Peyer's patch (tissue), 4 donors: ENCODE measurements around the gene NAA38. TPM values are rescaled to one million over a fixed set of nuclear protein-coding genes. Genes with fewer than 3 reads are reported as not detected.

Source experiments
- DNase-seq, 3 donors: peaks; one replicate each; pipeline ENCODE4 v3.0.0-alpha.2; 2017 to 2019
- H3K27ac ChIP-seq, 4 donors: fragments of 200-600 bp; sonication (generic); one replicate each; pipeline ENCODE4 v1.5.1; 2016 to 2019
- H3K27me3 ChIP-seq, 2 donors: fragments of 200-600 bp; sonication (generic); one replicate each; pipeline ENCODE4 v1.5.1; 2019
- H3K36me3 ChIP-seq, 3 donors: fragments of 200-600 bp; sonication (generic); one replicate each; pipeline ENCODE4 v1.5.1; 2016 to 2019
- H3K4me1 ChIP-seq, 4 donors: fragments of 200-600 bp; sonication (generic); one replicate each; pipeline ENCODE4 v1.5.1; 2016 to 2019
- H3K4me3 ChIP-seq, 4 donors: fragments of 200-600 bp; sonication (generic); 1 replicate in 3 of 4; 2 replicates in 1 of 4; pipeline ENCODE4 v1.5.1; 2016 to 2019; ENCODE audit warnings: mild to moderate bottlenecking in 1 of 4
- H3K9me3 ChIP-seq, 4 donors: fragments of 200-600 bp; sonication (generic); one replicate each; pipeline ENCODE4 v1.5.1; 2016 to 2019; ENCODE audit warnings: mild to moderate bottlenecking in 1 of 4
- POLR2A ChIP-seq, 2 donors: fragments of 450-650 bp; IDR thresholded peaks; one replicate each; pipeline ENCODE4 v1.5.1; 2017; ENCODE audit warnings: antibody characterized with exemption in 2 of 2, mild to moderate bottlenecking in 2 of 2, moderate library complexity in 2 of 2
- total RNA-seq, 4 donors: library from RNA; depleted of rRNA; stranded (reverse); fragments of >200 nt; gene quantifications; one replicate each; pipeline ENCODE4 v1.1.0, GENCODE V29; 2016
- TF ChIP-seq, protein P1 (sequence below), 6 experiments: fragments of 450-650 bp in 4 of 6; fragments of 200-600 bp in 2 of 6; sonication (generic) in 1 of 6; IDR thresholded peaks; one replicate each; pipeline ENCODE4 v1.5.1; 2017 to 2019; ENCODE audit warnings: antibody characterized with exemption in 6 of 6, mild to moderate bottlenecking in 3 of 6, moderate library complexity in 1 of 6

Gene NAA38
- total RNA-seq, 4 donors from 2014 or later, result 28.6 to 75.8 (median 47.8) TPM

DNA sequence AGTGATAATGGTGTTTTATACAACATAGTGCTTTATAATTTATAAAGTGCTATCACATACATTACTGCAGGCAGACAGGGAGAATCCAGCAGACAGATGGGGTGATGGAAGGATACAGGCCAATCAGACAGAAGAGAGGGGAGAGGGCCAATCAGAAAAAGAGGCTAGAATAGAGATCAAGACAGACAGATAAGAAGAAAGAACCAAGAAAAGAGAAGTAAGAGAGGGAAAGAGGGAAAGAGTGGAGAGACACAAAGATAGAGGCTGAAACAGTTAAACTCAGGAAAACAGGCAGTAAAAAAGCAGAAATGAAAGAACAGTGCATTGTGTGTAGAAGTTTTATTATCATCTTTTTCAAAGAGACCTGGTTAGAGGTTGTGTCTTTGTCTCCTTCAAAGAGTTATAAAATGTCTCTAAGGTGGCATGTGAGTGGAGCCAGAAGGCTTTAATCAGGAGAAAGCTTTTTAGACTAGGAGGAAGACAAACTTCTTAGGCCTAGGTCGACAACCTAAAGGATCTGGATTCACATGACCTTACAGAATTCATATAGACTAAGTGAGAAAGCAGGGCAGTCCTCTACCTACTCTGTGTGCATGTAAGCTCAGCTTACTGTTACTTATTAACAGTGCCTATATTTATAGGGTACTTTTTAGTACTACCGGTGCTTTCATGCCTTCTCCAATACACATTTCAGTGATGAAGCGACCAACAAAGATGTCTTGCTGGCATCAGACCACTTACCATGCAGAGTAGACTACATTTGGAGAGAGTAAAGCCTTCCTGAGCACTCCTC lies 22.9 kb upstream of the NAA38 start:
- peaks cover 0 to 28% (median 2%) of the 10 kb centered on the region in 4 donors for H3K4me1 ChIP-seq
- no peaks in the 10 kb centered on the region for H3K27me3 ChIP-seq
- H3K27ac ChIP-seq, result no peak overlapping the region
- no peak overlapping the region for H3K4me3 ChIP-seq
- no peaks in the 10 kb centered on the region for H3K9me3 ChIP-seq
- H3K36me3 ChIP-seq, result peaks cover 0 to 18% (median 0%) of the 10 kb centered on the region in 3 donors
- TF ChIP-seq POLR2A (IDR thresholded peaks at IDR 0.05), result no peak
- TF ChIP-seq, protein P1, sequence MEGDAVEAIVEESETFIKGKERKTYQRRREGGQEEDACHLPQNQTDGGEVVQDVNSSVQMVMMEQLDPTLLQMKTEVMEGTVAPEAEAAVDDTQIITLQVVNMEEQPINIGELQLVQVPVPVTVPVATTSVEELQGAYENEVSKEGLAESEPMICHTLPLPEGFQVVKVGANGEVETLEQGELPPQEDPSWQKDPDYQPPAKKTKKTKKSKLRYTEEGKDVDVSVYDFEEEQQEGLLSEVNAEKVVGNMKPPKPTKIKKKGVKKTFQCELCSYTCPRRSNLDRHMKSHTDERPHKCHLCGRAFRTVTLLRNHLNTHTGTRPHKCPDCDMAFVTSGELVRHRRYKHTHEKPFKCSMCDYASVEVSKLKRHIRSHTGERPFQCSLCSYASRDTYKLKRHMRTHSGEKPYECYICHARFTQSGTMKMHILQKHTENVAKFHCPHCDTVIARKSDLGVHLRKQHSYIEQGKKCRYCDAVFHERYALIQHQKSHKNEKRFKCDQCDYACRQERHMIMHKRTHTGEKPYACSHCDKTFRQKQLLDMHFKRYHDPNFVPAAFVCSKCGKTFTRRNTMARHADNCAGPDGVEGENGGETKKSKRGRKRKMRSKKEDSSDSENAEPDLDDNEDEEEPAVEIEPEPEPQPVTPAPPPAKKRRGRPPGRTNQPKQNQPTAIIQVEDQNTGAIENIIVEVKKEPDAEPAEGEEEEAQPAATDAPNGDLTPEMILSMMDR (IDR thresholded peaks at IDR 0.05), result no peak
- DNase-seq, result no peak

DNA sequence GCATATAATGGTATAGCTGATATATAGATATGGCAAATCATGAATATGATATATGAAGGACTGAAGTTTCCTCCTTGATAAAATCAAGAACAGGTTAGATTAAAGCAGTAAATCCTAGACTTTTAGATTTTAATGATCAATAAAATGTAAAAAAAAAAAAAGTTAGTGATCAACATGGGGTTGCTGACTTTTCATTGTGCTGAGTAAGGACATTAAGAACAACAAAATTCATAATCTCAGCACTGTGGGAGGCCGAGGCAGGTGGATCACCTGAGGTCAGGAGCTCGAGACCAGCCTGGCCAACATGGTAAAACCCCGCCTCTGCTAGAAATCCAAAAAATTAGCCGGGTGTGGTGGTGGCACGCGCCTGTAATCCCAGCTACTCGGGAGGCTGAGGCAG lies 20.9 kb upstream of the NAA38 start:
- no peak overlapping the region for H3K27ac ChIP-seq
- DNase-seq, result peak in 1 of 3 donors; percentile 23
- TF ChIP-seq, protein P1 (IDR thresholded peaks at IDR 0.05), result no peak
- TF ChIP-seq POLR2A (IDR thresholded peaks at IDR 0.05), result no peak
- H3K27me3 ChIP-seq, result no peaks in the 10 kb centered on the region
- H3K36me3 ChIP-seq, result peaks cover 0 to 18% (median 0%) of the 10 kb centered on the region in 3 donors
- H3K4me1 ChIP-seq, result peaks cover 0 to 19% (median 2%) of the 10 kb centered on the region in 4 donors
- no peak overlapping the region for H3K4me3 ChIP-seq
- H3K9me3 ChIP-seq, result no peaks in the 10 kb centered on the region

DNA sequence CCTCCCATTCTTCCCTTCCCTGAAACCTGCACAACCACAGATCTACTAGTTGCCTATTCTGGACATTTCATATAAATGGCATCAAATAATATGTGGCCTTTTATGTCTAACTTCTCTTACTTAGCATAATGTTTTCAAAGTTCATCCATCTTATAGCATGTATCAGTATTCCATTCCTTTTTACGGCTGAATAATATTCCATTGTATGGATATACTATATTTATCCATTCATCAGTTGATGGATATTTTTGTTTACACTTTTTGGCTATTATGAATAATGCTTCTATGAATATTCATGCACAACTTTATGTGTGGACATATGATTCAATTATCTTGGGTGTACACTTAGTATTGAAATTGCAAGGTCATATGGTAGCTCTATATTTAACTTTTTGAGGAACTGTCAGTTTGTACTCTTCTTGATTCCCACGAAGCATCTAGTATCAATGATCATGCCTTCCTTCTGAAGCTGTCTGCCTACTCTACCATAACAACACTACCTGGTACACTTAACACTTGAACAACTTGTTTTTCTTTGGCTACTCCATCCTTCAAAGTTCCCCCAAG lies 18.5 kb upstream of the NAA38 start:
- Histone ChIP-seq H3K9me3 (no peaks in the 10 kb centered on the region), H3K27ac (no peak overlapping the region), H3K36me3 (peaks cover 0 to 13% (median 0%) of the 10 kb centered on the region in 3 donors), H3K4me1 (no peaks in the 10 kb centered on the region), H3K4me3 (no peak overlapping the region), H3K27me3 (no peaks in the 10 kb centered on the region)
- no peak for TF ChIP-seq POLR2A (IDR thresholded peaks at IDR 0.05)
- TF ChIP-seq, protein P1 (IDR thresholded peaks at IDR 0.05), result no peak
- DNase-seq, result no peak

DNA sequence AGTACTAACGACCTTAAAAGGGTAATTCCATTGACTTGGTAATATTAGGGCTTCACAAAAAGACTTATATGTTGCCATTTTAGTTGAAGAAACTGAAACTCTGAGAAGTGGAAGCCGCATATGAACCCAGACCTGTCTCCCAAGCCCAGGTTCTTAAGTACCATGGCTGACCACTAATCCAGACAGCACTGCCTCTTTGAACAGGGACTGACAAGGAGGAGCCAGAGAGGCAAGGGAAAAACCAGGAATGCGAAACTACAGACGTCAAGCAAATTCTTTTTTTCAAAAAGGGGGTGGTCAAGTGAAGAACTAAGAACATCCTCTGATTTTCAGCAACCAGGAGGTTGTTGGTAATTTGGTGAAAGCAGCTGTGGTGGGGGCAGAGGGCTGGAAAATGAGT lies 15.7 kb upstream of the NAA38 start:
- H3K4me3 ChIP-seq, result no peak overlapping the region
- no peak for DNase-seq
- no peak for TF ChIP-seq POLR2A (IDR thresholded peaks at IDR 0.05)
- TF ChIP-seq, protein P1 (IDR thresholded peaks at IDR 0.05), result no peak
- no peak overlapping the region for H3K27ac ChIP-seq
- H3K4me1 ChIP-seq, result no peaks in the 10 kb centered on the region
- no peaks in the 10 kb centered on the region for H3K27me3 ChIP-seq
- no peaks in the 10 kb centered on the region for H3K9me3 ChIP-seq
- H3K36me3 ChIP-seq, result no peaks in the 10 kb centered on the region

DNA sequence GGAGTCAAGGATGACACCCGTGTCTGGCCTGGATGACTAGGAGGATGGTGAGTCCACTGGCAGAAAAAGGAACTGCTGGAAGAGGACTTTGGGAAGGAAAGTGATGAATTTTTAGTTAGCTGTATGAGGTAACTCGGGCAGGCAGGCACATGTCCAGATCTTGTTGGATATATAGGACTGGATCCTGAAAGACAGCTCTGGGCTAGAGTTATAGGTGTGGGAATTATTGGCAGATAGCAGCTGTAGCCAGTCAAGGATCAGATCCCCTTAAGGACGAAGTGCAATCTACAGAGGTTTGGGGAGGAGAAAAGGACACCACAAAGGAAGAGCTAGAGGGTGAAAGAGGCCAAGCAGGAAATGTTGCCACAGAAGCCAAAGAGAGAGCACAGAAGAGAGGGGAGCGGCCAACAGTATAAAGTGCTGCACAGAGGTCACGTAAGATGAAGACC lies 10.5 kb upstream of the NAA38 start:
- no peaks in the 10 kb centered on the region for H3K36me3 ChIP-seq
- TF ChIP-seq, protein P1 (IDR thresholded peaks at IDR 0.05), result no peak
- TF ChIP-seq POLR2A (IDR thresholded peaks at IDR 0.05), result no peak
- H3K27ac ChIP-seq, result no peak overlapping the region
- no peaks in the 10 kb centered on the region for H3K4me1 ChIP-seq
- no peaks in the 10 kb centered on the region for H3K27me3 ChIP-seq
- DNase-seq, result peak in 1 of 3 donors; percentile 48
- no peak overlapping the region for H3K4me3 ChIP-seq
- H3K9me3 ChIP-seq, result no peaks in the 10 kb centered on the region
